GM21528 (cell line): ENCODE results near the gene SUGP2.

Source experiments
- ATAC-seq: cut with Tn5 transposase; IDR thresholded peaks from one replicate; pipeline ENCODE4 v1.9.1; 2021; ENCODE audit warnings: mild to moderate bottlenecking, moderate library complexity; ENCODE audit not compliant: unreplicated experiment, low FRiP score

Gene SUGP2

GRCh38 chr19:19059837-19060611 is 26.7 kb upstream of the SUGP2 start:
- ATAC-seq, result no peak

- no peak for ATAC-seq
Measured at GRCh38 chr19:19059018-19059836, 25.9 kb upstream of the SUGP2 start.

DNA sequence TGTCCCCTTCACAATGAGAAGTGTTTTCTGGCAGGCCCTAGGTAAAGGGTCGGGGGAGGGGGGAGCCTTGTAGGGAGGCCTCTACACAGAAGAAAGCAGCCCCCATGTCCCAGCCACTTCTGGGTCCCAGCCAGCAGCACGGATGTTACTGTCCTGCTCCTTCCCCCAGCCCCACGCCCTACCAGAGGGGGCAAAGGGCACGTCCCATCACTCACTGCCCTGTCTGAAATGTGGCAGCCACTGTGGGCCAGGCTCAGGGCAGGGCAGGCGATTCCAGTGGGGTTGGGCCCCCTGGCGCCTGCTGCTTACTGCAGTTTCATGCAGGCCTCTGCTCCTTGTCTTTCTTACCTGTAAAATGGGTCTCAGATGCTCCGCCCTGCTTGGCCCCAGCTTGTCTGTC is 24.4 kb upstream of the SUGP2 start:
- ATAC-seq, result no peak

DNA sequence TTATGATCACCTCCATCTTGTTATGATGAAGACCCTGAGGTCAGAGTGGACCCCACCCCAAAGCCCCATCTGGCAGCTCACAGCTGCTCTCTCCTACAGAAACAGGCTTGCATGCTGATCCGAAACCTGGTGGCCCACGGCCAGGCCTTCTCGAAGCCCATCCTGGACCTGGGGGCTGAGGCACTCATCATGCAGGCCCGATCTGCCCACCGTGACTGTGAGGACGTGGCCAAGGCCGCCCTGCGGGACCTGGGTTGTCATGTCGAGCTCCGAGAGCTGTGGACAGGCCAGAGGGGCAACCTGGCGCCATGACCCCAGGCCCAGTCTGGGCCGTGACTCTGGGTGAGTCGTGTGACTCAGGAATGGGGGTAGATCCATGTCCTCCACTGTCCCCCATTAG is 24.0 kb upstream of the SUGP2 start:
- ATAC-seq, result no peak

DNA sequence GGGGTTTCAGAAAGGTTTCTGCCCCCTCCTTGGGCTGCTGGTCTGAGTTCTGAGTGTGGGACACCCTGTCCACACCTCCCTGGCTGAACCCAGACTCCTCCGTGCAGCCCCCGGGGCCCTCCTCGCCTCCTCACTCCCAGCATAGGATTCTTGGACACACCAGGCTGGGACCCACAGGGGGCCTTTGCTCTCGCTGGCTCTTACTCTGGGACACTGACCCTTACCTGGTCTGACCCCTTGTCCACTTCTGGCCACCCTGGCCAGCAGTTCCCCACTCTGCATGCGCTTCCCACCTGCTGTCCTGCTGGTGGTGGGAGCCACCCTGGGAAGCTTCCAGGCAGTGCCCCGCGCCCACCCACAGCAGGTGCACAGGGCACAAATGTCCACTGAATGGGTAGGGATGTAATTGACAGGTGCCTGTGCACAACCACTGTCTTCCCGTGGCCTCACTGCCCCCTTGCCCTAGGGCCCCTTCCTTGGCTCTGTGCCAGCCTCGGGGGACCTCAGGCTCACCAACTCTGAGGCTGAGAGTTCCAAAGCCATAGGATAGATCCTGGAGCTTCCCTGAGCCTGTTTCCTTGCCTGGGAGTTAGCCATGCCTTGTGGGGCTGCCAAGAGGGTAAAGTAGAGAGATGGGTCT is 23.4 kb upstream of the SUGP2 start:
- no peak for ATAC-seq

GRCh38 chr19:19055701-19056100 is 22.4 kb upstream of the SUGP2 start:
- ATAC-seq, result no peak

DNA sequence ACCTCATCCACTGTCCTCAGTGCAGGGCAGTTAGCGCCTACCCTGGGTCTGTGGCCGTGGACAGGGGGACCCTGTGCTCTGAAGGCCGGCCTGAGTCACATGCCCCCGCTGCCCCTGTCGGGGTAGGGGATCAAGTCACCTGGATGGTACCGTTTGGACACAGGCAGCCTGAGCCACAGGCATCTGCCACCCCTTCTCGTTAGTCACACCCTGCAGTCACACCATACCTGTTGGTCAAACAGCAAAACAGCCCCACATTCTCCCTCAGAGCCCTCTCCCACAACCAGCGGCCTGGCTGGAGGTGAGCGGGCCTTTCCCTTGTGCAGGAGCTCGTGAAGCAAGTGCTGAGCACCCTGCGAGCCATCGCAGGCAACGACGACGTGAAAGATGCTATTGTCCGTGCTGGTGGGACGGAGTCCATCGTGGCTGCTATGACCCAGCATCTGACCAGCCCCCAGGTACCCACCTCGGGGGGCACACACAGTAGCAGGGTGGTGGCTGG is 21.7 kb upstream of the SUGP2 start:
- no peak for ATAC-seq

DNA sequence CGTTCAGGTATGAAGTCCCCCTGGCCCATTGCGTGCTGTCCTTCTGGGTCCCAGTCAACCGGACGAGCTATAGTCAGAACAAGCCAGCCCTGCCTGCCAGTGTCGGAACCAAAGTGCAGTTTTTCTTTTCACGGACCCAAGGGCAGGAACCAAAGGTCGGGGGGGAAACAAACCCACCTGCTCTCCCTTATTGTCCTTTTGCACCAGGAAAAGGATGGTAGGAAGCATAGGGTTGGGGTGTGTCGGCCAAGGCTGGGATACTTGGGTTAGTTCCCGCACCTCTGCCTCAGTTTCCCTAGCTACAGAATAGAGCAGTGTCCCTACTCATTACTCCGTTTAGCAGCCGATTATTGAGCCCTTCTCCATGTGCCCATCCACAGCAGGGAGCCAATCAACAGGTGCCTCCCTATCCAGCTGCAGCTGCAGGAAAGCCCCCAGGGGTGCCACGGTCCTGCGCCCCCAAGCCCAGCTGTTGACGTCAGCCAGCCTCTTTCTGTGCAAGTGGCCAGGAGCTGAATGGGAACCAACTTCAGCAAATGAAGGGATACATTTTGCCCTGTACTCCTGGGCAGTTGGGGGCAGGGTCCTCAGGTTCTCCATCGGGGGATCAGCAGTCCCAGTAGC is 21.1 kb upstream of the SUGP2 start:
- no peak for ATAC-seq

DNA sequence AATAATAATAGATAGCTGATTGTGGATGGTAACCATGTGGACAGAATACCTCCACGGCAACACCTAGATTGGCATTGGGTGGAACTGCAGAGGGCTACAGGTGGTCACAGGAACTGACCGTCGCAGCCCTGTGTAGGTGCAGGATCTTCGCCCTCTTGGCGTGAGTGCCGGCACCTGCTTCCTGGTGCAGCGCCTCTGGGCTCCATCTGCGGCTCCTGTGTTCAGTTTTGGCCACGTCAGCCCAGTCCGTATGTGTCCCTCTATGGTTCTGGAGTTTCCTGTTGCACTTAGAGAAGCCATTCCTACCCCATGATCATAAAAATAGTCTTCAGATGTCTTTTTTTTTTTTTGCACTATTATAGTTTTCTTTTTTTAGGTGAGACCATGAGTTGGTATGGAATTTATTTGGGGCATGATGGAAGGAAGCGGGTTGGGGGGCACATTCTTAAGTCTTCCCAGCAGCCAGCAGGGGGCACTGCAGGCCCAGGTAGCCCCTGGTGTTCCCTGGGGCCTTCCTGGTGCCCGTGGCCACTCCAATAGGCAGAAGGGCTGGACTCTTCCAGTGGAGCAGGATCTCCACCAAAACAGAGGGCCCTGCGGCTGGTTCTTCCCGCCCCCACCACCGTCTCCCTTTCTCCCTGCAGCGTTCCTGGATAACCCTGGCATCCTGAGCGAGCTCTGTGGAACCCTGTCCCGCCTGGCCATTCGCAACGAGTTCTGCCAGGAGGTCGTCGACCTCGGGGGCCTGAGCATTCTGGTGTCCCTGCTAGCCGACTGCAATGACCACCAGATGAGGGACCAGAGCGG is 20.4 kb upstream of the SUGP2 start:
- no peak for ATAC-seq

- no peak for ATAC-seq
Measured at GRCh38 chr19:19052921-19053320, 19.6 kb upstream of the SUGP2 start.

GRCh38 chr19:19051478-19052213 is 18.3 kb upstream of the SUGP2 start:
- no peak for ATAC-seq

DNA sequence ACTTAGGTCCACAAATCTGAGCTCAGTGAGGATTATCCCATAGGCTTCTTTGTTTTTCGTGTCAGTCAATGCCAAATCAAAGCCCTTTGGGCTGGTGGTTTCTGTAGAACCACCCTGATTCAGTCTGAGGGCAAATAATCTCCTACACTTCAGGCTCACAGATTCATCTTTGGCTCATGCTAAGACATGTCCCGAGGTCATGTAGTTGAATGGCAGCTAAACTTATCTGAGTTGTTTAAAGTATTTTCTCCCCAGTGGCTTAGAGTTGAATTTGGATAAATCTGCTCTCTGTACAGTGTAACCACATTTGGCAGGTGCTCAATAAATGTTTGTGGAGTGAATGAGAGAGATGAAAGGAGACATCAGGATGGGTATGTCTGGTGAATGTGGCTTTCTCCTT is 17.4 kb upstream of the SUGP2 start:
- no peak for ATAC-seq

DNA sequence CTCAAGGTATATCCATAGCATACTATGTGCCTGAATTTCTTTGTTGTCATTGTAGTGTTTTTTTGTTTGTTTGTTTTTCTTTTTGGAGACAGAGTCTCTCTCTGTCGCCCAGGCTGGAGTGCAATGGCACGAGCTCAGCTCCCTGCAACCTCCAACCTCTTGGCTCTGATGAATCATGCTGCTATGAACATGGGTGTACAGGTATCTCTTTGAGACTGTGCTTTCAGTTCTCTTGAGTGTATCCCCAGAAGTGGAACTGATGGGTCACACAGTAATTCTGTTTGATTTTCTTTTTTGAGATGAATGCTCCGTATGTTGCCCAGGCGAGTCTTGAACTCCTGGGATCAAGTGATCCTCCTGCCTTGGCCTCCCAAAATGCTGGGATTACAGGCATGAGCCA is 16.8 kb upstream of the SUGP2 start:
- no peak for ATAC-seq

GRCh38 chr19:19049406-19049805 is 16.1 kb upstream of the SUGP2 start:
- no peak for ATAC-seq

DNA sequence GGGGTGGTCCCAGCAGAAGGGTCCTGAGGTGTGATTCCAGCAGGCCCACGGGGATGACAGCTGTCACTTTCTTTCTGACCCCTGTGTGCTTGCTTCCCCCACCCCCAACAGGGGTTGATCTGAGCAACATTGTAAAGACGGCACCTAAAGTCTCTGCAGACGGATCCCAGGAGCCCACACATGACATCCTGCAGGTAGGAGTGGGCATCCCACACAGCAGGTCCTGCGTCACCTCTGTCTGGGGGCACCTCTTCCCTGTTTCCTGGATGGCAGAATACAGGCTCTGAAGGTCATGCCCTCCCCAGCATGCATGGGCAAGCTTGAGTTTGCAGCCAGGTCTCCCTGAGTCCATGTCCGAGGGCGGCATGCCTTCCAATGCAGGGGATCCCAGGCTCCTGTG is 10.6 kb upstream of the SUGP2 start:
- ATAC-seq, result no peak

GRCh38 chr19:19043481-19043880 is 10.2 kb upstream of the SUGP2 start:
- ATAC-seq, result no peak

DNA sequence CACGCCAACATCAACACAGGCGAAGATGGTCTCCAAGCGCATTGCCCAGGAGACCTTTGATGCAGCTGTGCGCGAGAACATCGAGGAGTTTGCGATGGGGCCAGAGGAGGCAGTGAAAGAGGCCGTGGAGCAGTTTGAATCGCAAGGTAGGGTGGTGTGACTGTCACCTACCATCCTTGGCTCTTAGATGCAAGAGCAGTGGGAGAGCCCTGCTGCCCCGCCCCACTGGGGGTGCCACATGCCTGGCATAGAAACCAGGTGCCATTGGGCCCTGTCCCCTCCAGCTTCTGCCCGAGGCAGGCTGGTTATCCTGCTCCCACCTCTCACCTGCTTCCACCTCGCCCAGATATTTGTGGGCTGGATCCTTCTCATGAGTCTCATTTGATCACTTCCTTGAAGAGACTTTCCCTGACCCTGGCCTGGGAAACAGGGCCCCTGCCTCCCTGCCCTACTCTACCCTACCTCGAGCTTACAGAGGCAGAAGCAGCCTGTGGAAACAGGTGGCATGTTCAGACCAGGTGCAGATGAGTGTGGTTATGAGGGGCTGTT is 9.5 kb upstream of the SUGP2 start:
- no peak for ATAC-seq

GRCh38 chr19:19040417-19040816 is 7.1 kb upstream of the SUGP2 start:
- no peak for ATAC-seq

DNA sequence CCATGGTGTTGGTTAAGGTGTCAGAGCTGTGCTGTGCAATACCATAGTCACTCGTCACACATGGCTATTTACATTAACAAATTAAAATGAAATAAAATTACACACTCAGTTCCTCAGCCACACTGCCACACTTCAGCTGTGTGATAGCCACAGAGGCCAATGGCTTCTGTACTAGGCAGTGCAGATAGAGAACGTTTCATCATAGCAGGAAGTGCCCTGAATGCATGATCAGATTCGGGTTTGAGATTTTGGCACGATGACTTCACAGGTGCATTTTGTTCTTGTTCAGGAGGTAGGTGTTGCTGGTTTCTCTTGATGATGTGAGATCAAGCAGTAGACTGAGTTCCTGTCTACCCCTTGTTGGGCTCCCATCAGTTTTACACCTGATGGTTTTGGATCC is 6.6 kb upstream of the SUGP2 start:
- ATAC-seq, result no peak
